Panc1 (cell line): ENCODE data around the gene MTREX.

Experiments
- POLR2AphosphoS5 ChIP-seq: IDR thresholded peaks from 2 replicates; pipeline ENCODE4 v1.6.1; 2012; ENCODE audit warnings: mild to moderate bottlenecking, low read depth, low read length, moderate library complexity
- TF ChIP-seq, protein P1 (sequence below): fragments of 450-650 bp; IDR thresholded peaks from 2 replicates; pipeline ENCODE4 v1.5.1; 2017; ENCODE audit warnings: mild to moderate bottlenecking
- TF ChIP-seq, protein P2 (sequence below), 2 experiments: IDR thresholded peaks; 2 replicates each; pipeline ENCODE4 v1.6.1; 2011 to 2012; ENCODE audit warnings: low read depth in 2 of 2, control low read depth in 1 of 2, low read length in 1 of 2, mild to moderate bottlenecking in 1 of 2, moderate library complexity in 1 of 2; ENCODE audit not compliant: insufficient read depth in 1 of 2

DNA sequence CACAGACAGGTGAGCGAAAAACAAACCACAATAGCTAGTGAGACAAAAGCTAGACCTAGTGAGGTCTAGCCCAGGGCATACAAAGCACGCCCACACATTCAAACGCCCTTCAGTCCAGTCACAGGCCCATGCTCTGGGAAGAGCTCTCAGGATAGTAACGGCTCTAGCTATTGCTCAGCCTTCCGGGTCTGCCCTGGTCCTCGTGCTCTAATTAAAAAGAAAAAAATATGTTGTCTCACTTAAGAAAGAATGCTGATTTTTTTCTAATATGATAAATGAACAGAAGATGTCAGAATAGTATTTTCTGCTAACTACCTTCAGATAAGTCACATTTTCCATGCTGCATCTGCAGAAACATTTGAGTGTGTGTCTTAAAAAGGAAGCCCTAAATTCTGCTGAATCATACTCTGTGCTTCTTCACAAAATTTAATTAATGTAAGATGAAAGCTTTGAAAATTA, 132.4 kb downstream of the MTREX start:
- TF ChIP-seq, protein P1, sequence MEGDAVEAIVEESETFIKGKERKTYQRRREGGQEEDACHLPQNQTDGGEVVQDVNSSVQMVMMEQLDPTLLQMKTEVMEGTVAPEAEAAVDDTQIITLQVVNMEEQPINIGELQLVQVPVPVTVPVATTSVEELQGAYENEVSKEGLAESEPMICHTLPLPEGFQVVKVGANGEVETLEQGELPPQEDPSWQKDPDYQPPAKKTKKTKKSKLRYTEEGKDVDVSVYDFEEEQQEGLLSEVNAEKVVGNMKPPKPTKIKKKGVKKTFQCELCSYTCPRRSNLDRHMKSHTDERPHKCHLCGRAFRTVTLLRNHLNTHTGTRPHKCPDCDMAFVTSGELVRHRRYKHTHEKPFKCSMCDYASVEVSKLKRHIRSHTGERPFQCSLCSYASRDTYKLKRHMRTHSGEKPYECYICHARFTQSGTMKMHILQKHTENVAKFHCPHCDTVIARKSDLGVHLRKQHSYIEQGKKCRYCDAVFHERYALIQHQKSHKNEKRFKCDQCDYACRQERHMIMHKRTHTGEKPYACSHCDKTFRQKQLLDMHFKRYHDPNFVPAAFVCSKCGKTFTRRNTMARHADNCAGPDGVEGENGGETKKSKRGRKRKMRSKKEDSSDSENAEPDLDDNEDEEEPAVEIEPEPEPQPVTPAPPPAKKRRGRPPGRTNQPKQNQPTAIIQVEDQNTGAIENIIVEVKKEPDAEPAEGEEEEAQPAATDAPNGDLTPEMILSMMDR: no peak
- TF ChIP-seq POLR2AphosphoS5: no peak
- TF ChIP-seq, protein P2, sequence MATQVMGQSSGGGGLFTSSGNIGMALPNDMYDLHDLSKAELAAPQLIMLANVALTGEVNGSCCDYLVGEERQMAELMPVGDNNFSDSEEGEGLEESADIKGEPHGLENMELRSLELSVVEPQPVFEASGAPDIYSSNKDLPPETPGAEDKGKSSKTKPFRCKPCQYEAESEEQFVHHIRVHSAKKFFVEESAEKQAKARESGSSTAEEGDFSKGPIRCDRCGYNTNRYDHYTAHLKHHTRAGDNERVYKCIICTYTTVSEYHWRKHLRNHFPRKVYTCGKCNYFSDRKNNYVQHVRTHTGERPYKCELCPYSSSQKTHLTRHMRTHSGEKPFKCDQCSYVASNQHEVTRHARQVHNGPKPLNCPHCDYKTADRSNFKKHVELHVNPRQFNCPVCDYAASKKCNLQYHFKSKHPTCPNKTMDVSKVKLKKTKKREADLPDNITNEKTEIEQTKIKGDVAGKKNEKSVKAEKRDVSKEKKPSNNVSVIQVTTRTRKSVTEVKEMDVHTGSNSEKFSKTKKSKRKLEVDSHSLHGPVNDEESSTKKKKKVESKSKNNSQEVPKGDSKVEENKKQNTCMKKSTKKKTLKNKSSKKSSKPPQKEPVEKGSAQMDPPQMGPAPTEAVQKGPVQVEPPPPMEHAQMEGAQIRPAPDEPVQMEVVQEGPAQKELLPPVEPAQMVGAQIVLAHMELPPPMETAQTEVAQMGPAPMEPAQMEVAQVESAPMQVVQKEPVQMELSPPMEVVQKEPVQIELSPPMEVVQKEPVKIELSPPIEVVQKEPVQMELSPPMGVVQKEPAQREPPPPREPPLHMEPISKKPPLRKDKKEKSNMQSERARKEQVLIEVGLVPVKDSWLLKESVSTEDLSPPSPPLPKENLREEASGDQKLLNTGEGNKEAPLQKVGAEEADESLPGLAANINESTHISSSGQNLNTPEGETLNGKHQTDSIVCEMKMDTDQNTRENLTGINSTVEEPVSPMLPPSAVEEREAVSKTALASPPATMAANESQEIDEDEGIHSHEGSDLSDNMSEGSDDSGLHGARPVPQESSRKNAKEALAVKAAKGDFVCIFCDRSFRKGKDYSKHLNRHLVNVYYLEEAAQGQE (IDR thresholded peaks at IDR 0.05; ENCODE audit: insufficient read depth in 1 of 2, low read depth in 2 of 2, low read length in 1 of 2): no peak
